Activated CD8-positive, alpha-beta memory T cell treated with anti-CD3 and anti-CD28 coated beads, Interleukin-2, amount 50 U/mL, for 1 hour (primary cell): ENCODE results near the gene PASK.

Source experiments
- DNase-seq: peaks from one replicate; pipeline ENCODE4 v3.0.0-alpha.2; 2020; ENCODE audit errors: extremely low read depth

The PASK gene

GRCh38 chr2:241082341-241083090, 66.8 kb downstream of the PASK start:
- no peak for DNase-seq

- no peak for DNase-seq
Measured at GRCh38 chr2:241081643-241082340, 67.5 kb downstream of the PASK start.

GRCh38 chr2:241081190-241081642, 68.1 kb downstream of the PASK start:
- DNase-seq, result no peak

- no peak for DNase-seq
Measured at GRCh38 chr2:241080405-241081189, 68.7 kb downstream of the PASK start.

- DNase-seq, result no peak
Measured at GRCh38 chr2:241074901-241075540, 74.3 kb downstream of the PASK start.

- DNase-seq, result no peak
Measured at GRCh38 chr2:241074065-241074818, 75.0 kb downstream of the PASK start.

- no peak for DNase-seq
Measured at GRCh38 chr2:241073166-241074064, 75.9 kb downstream of the PASK start.

- no peak for DNase-seq
Measured at GRCh38 chr2:241072553-241073165, 76.6 kb downstream of the PASK start.

- no peak for DNase-seq
Measured at GRCh38 chr2:241072151-241072550, 77.1 kb downstream of the PASK start.

GRCh38 chr2:241071677-241072111, 77.6 kb downstream of the PASK start:
- no peak for DNase-seq

GRCh38 chr2:241070811-241071676, 78.2 kb downstream of the PASK start:
- DNase-seq, result no peak

- DNase-seq, result no peak
Measured at GRCh38 chr2:241070361-241070760, 78.9 kb downstream of the PASK start.

- no peak for DNase-seq
Measured at GRCh38 chr2:241069821-241070281, 79.4 kb downstream of the PASK start.

- DNase-seq, result no peak
Measured at GRCh38 chr2:241068942-241069810, 80.1 kb downstream of the PASK start.

- DNase-seq, result no peak
Measured at GRCh38 chr2:241068136-241068941, 80.9 kb downstream of the PASK start.

- no peak for DNase-seq
Measured at GRCh38 chr2:241067501-241068135, 81.7 kb downstream of the PASK start.
